ENCODE measurements around the gene HTR1B.

DNA sequence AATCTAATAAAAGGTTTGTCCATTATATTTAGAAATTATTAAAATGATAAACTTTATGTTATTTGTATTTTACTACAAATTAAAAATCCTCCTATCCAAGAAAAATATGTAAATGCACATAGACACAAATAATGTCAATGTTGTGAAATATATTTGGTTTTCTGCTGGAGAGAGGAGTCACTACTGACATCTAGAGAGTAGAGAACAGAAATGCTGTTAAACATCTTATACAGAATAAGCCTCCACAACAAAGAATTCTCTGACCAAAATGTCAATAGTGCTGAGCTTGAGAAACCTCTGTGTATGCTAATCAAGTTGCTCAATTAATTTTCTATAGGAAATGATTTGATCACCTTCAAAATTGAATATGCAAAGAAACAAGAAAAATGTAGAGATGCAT lies 12.4 kb downstream of the HTR1B start:
- no peak for TF ChIP-seq TBP (optimal IDR thresholded peaks at IDR 0.05; ENCODE audit: low read depth, low read length)
- TF ChIP-seq ZNF24 (IDR thresholded peaks at IDR 0.05): no peak
- TF ChIP-seq, protein P1, sequence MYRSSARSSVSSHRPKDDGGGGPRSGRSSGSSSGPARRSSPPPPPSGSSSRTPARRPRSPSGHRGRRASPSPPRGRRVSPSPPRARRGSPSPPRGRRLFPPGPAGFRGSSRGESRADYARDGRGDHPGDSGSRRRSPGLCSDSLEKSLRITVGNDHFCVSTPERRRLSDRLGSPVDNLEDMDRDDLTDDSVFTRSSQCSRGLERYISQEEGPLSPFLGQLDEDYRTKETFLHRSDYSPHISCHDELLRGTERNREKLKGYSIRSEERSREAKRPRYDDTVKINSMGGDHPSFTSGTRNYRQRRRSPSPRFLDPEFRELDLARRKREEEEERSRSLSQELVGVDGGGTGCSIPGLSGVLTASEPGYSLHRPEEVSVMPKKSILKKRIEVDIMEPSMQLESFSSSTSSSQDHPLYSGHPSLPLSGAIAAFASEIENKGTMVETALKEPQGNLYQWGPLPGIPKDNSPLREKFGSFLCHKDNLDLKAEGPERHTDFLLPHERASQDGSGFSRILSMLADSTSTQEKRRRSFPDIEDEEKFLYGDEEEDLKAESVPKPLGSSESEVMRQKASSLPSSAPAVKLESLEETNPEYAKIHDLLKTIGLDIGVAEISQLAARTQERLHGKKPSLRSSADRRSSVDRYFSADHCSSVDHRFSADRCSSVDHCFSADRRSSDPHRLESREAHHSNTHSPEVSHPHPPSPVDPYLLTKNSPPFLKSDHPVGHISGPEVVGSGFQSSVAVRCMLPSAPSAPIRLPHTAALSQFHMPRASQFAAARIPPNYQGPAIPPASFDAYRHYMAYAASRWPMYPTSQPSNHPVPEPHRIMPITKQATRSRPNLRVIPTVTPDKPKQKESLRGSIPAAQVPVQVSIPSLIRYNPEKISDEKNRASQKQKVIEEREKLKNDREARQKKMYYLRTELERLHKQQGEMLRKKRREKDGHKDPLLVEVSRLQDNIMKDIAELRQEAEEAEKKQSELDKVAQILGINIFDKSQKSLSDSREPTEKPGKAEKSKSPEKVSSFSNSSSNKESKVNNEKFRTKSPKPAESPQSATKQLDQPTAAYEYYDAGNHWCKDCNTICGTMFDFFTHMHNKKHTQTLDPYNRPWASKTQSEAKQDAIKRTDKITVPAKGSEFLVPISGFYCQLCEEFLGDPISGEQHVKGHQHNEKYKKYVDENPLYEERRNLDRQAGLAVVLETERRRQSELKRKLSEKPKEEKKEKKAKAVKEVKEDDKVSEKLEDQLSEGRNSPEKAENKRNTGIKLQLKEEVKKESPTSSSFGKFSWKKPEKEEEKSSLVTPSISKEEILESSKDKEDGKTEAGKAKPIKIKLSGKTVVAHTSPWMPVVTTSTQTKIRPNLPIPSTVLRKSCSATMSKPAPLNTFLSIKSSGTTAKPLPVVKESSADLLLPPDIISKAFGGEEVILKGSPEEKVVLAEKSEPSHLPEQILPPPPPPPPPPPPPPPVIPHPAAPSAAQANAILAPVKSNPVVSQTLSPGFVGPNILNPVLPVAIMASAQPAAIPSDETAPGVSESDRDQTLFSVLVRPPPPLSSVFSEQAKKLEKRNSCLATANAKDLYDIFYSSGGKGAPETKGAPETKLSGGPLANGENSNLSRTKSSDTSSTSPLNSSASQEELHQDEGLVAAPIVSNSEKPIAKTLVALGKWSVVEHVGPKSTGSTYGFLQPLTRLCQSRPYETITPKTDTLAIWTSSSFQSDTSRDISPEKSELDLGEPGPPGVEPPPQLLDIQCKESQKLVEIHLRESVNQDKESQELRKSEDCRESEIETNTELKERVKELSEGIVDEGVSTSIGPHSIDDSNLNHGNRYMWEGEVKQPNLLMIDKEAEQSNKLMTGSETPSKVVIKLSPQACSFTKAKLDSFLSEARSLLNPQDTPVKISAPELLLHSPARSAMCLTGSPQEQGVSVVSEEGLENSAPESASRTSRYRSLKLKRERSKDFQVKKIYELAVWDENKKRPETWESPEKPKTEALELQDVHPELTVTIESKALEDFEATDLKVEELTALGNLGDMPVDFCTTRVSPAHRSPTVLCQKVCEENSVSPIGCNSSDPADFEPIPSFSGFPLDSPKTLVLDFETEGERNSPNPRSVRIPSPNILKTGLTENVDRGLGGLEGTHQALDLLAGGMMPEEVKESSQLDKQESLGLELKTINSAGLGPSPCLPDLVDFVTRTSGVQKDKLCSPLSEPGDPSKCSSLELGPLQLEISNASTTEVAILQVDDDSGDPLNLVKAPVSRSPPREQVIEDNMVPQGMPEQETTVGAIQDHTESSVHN (IDR thresholded peaks at IDR 0.05; ENCODE audit: borderline replicate concordance in 1 of 2, low read depth in 1 of 2): no peak
- no peak for TF ChIP-seq ZNF436 (CRISPR knock-in tag; IDR thresholded peaks at IDR 0.05)
- TF ChIP-seq, protein P2, sequence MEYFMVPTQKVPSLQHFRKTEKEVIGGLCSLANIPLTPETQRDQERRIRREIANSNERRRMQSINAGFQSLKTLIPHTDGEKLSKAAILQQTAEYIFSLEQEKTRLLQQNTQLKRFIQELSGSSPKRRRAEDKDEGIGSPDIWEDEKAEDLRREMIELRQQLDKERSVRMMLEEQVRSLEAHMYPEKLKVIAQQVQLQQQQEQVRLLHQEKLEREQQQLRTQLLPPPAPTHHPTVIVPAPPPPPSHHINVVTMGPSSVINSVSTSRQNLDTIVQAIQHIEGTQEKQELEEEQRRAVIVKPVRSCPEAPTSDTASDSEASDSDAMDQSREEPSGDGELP (CRISPR knock-in tag; IDR thresholded peaks at IDR 0.05; ENCODE audit: borderline replicate concordance): no peak
- TF ChIP-seq, protein P3, sequence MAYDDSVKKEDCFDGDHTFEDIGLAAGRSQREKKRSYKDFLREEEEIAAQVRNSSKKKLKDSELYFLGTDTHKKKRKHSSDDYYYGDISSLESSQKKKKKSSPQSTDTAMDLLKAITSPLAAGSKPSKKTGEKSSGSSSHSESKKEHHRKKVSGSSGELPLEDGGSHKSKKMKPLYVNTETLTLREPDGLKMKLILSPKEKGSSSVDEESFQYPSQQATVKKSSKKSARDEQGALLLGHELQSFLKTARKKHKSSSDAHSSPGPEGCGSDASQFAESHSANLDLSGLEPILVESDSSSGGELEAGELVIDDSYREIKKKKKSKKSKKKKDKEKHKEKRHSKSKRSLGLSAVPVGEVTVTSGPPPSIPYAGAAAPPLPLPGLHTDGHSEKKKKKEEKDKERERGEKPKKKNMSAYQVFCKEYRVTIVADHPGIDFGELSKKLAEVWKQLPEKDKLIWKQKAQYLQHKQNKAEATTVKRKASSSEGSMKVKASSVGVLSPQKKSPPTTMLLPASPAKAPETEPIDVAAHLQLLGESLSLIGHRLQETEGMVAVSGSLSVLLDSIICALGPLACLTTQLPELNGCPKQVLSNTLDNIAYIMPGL (CRISPR knock-in tag; IDR thresholded peaks at IDR 0.05): no peak
- no peak for TF ChIP-seq EGR1 (conservative IDR thresholded peaks at IDR 0.05)
- no peak for TF ChIP-seq EHMT2 (IDR thresholded peaks at IDR 0.05)
